ENCODE data around the gene GAGE12F.
"Not testable (repeated sequence)": the region's sequence is repeated elsewhere in the genome, so short reads cannot be mapped to it uniquely, and the experiment has no call there.

GAGE12F gene

GRCh38 chrX:49560542-49560941, at the start of gene GAGE12F:
GAGE12F (plus strand) TSS chrX:49560842; CDS start chrX:49561997, 1,155 bp downstream.
- DNase-seq (ENCODE audit: low read depth, low spot score) = not testable (repeated sequence)

- not testable (repeated sequence) for DNase-seq (ENCODE audit: low read depth, low spot score)
Observed at GRCh38 chrX:49531877-49532276, 28.8 kb upstream of the GAGE12F start, which contains the start of gene GAGE12C. GAGE12C (plus strand) TSS chrX:49532177; CDS start chrX:49533332, 1,155 bp downstream.

GRCh38 chrX:49541433-49541832, 19.2 kb upstream of the GAGE12F start, which contains the start of gene GAGE12D:
GAGE12D (plus strand) TSS chrX:49541733; CDS start chrX:49542888, 1,155 bp downstream.
- not testable (repeated sequence) for DNase-seq (ENCODE audit: low read depth, low spot score)

- DNase-seq (ENCODE audit: low read depth, low spot score) = not testable (repeated sequence)
Observed at GRCh38 chrX:49550989-49551388, 9.7 kb upstream of the GAGE12F start, which contains the start of gene GAGE12E. GAGE12E (plus strand) TSS chrX:49551289; CDS start chrX:49552444, 1,155 bp downstream.

GRCh38 chrX:49568728-49569127, 8.1 kb downstream of the GAGE12F start:
- DNase-seq (ENCODE audit: low read depth, low spot score) = not testable (repeated sequence)

- not testable (repeated sequence) for DNase-seq (ENCODE audit: low read depth, low spot score)
Observed at GRCh38 chrX:49569152-49569551, 8.5 kb downstream of the GAGE12F start.

GRCh38 chrX:49570100-49570499, 9.5 kb downstream of the GAGE12F start, which contains the start of gene GAGE12G:
GAGE12G (plus strand) TSS chrX:49570400; CDS start chrX:49571555, 1,155 bp downstream.
- not testable (repeated sequence) for DNase-seq (ENCODE audit: low read depth, low spot score)

GRCh38 chrX:49579649-49580048, 19.0 kb downstream of the GAGE12F start, which contains the start of gene GAGE12H:
GAGE12H (plus strand) TSS chrX:49579949; CDS start chrX:49581104, 1,155 bp downstream.
- DNase-seq (ENCODE audit: low read depth, low spot score) = not testable (repeated sequence)

- DNase-seq (ENCODE audit: low read depth, low spot score) = not testable (repeated sequence)
Observed at GRCh38 chrX:49589196-49589595, 28.6 kb downstream of the GAGE12F start, which contains the start of gene GAGE2A. GAGE2A (plus strand) TSS chrX:49589496; CDS start chrX:49590651, 1,155 bp downstream.

GRCh38 chrX:49589769-49590478, 29.3 kb downstream of the GAGE12F start:
- not testable (repeated sequence) for DNase-seq (ENCODE audit: low read depth, low spot score)

- DNase-seq (ENCODE audit: low read depth, low spot score) = not testable (repeated sequence)
Observed at GRCh38 chrX:49590488-49590887, 29.8 kb downstream of the GAGE12F start.

- DNase-seq (ENCODE audit: low read depth, low spot score) = not testable (repeated sequence)
Observed at GRCh38 chrX:49598720-49599119, 38.1 kb downstream of the GAGE12F start, which contains the start of gene GAGE1. GAGE1 (plus strand) TSS chrX:49599020; CDS start chrX:49600175, 1,155 bp downstream.

- DNase-seq (ENCODE audit: low read depth, low spot score) = no peak
Observed at GRCh38 chrX:49610718-49611310, 50.2 kb downstream of the GAGE12F start.

All from activated naive CD8-positive, alpha-beta T cell treated with anti-CD3 and anti-CD28 coated beads, Interleukin-2, amount 50 U/mL, for 16 hours (primary cell).